ENCODE measurements around the gene EXOC4. TPM values are rescaled to one million over a fixed set of nuclear protein-coding genes. Genes with fewer than 3 reads are reported as not detected.

The EXOC4 gene
- total RNA-seq, 3 donors from 2014 or later, result 63.9 to 90.2 (median 89.5) TPM

DNA sequence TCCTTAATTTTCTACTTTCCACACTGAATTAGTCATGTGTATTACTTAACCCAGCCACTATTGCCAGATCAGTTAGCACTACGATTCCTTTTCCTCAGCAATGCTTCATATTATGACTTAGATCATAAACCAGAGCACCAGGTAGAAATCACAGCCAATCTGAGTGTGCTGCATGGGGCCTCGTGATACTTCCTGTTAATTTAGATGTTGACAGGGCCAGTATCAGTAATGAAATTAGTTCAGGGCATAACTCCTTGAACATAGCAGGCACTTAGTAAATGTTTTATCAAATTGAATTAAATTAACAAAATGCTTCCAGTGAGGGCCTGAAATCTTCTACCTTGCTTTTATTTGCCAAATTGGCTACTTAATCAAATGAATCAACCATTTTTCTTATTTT, 705.0 kb downstream of the EXOC4 start:
- Histone ChIP-seq H3K4me3 (no peak overlapping the region), H3K9me3 (no peaks in the 10 kb centered on the region), H3K36me3 (ENCODE audit: low read depth) (no peaks in the 10 kb centered on the region), H3K4me1 (ENCODE audit: low read depth) (no peaks in the 10 kb centered on the region)
- ATAC-seq (no peak), DNase-seq (no peak)
- TF ChIP-seq, protein P1, sequence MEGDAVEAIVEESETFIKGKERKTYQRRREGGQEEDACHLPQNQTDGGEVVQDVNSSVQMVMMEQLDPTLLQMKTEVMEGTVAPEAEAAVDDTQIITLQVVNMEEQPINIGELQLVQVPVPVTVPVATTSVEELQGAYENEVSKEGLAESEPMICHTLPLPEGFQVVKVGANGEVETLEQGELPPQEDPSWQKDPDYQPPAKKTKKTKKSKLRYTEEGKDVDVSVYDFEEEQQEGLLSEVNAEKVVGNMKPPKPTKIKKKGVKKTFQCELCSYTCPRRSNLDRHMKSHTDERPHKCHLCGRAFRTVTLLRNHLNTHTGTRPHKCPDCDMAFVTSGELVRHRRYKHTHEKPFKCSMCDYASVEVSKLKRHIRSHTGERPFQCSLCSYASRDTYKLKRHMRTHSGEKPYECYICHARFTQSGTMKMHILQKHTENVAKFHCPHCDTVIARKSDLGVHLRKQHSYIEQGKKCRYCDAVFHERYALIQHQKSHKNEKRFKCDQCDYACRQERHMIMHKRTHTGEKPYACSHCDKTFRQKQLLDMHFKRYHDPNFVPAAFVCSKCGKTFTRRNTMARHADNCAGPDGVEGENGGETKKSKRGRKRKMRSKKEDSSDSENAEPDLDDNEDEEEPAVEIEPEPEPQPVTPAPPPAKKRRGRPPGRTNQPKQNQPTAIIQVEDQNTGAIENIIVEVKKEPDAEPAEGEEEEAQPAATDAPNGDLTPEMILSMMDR (IDR thresholded peaks at IDR 0.05), result no peak
- intact Hi-C loops (cut with DNase I, micrococcal nuclease), result no loop called here

DNA sequence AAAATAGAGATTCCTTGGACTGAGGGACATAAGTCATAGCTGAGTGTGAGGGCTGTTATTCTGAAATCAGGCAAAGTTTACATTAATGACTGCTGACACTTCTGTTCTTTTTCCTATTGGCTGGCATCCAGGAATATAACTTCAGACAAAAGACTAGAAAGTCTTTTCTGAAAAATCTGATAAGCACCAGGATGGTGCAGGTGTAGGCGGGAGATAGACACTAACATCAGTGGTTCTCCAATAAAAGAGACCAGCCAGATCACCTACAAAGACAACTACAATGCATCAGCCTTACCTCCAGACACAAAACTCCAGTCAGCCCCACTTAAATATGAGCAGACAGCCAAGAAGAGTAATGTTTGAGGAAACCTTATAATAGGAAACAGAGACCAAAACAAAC, 705.9 kb downstream of the EXOC4 start:
- no peaks in the 10 kb centered on the region for H3K36me3 ChIP-seq (ENCODE audit: low read depth)
- no peak overlapping the region for H3K4me3 ChIP-seq
- TF ChIP-seq, protein P1 (IDR thresholded peaks at IDR 0.05), result no peak
- no peaks in the 10 kb centered on the region for H3K9me3 ChIP-seq
- DNase-seq (no peak), ATAC-seq (no peak)
- intact Hi-C loops (cut with DNase I, micrococcal nuclease), result no loop called here
- no peaks in the 10 kb centered on the region for H3K4me1 ChIP-seq (ENCODE audit: low read depth)

DNA sequence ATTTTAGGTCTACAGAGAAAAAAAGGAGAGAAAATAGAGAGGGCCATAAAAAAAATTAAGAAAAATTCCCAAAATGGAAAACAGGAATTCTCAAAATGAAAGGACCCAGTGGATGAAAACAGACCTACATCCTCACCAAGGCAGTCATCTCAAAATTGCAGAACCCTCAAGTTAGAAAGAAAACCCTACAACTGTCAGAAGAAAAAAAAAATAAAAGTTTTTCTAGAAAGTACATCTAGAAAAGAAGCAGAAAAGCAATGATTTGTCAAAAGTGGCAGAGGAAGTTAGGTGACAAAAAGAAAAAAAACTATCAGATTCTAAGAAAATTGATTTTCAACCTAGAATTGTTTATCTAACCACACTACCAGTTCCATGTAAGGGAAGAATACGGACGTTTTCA, 706.6 kb downstream of the EXOC4 start:
- TF ChIP-seq, protein P1 (IDR thresholded peaks at IDR 0.05), result no peak
- no peak for DNase-seq
- ATAC-seq, result no peak
- Histone ChIP-seq H3K4me3 (no peak overlapping the region), H3K4me1 (ENCODE audit: low read depth) (no peaks in the 10 kb centered on the region), H3K36me3 (ENCODE audit: low read depth) (no peaks in the 10 kb centered on the region), H3K9me3 (peaks cover 1% of the 10 kb centered on the region)
- intact Hi-C loops (cut with DNase I, micrococcal nuclease), result no loop called here

DNA sequence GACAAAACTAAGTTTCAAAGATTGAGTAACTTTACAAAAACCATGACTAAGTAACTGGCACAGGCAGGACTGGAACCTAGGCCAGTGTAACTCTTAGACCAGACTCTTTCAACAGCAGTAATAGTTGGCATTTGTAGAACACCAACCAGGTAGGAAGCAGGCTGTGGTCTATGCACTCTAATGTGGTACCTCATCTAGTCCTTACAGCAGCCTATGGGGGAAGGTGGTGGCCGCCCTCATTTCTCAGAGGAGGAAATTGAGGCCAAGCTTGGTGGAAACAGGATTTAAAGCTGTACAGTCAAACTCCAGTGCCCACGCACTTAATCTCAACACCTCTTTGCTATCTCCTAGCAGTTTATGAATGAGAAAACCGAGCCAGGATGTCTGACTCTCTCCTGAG, 708.8 kb downstream of the EXOC4 start:
- intact Hi-C loops (cut with DNase I, micrococcal nuclease), result no loop called here
- no peaks in the 10 kb centered on the region for H3K36me3 ChIP-seq (ENCODE audit: low read depth)
- peaks cover 3% of the 10 kb centered on the region for H3K9me3 ChIP-seq
- DNase-seq, result no peak
- no peak for ATAC-seq
- no peak overlapping the region for H3K4me3 ChIP-seq
- TF ChIP-seq, protein P1 (IDR thresholded peaks at IDR 0.05), result no peak
- H3K4me1 ChIP-seq (ENCODE audit: low read depth), result no peaks in the 10 kb centered on the region

DNA sequence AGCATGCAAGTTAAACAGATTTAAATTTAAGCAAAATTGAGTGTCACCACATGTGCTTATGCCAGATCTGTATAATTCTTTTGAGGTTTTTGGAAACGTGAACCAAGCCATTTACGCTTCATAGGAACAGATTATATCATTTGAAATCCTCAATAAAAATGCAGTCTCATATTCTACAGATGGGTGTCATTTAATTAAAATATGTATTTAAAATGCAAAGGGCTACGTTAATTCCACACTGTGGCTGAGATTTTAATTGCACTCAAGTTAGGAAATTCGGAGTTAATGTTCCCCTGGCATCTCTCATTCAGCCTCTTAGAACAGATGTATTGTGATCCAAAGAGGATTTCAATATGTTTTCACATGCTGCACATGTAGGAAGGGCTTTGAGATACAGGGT, 709.8 kb downstream of the EXOC4 start:
- no peak for ATAC-seq
- H3K4me1 ChIP-seq (ENCODE audit: low read depth), result no peaks in the 10 kb centered on the region
- TF ChIP-seq, protein P1 (IDR thresholded peaks at IDR 0.05), result no peak
- no peak for DNase-seq
- intact Hi-C loops (cut with DNase I, micrococcal nuclease), result no loop called here
- H3K4me3 ChIP-seq, result no peak overlapping the region
- H3K36me3 ChIP-seq (ENCODE audit: low read depth), result no peaks in the 10 kb centered on the region
- H3K9me3 ChIP-seq, result peaks cover 3% of the 10 kb centered on the region

DNA sequence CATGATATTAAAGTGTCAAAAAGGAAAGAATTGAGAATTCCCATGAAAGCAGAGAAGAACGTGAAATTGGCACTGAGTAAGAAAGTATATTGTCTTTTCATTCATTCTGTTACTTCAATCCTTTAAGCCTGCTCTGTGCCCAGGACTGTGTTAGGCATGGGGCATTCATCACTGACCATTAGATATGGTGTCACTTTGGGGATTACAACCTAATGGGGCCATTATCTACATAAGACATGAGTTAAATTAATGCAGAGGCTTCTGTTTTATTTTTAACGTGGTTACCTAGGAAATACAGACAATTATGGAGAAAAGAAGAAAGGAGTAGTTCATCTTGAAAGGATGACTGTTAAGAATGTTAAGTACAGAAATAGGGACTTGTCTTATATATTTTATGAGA, 710.8 kb downstream of the EXOC4 start:
- intact Hi-C loops (cut with DNase I, micrococcal nuclease), result no loop called here
- Histone ChIP-seq H3K9me3 (peaks cover 3% of the 10 kb centered on the region), H3K4me3 (no peak overlapping the region), H3K36me3 (ENCODE audit: low read depth) (no peaks in the 10 kb centered on the region), H3K4me1 (ENCODE audit: low read depth) (no peaks in the 10 kb centered on the region)
- ATAC-seq, result no peak
- TF ChIP-seq, protein P1 (IDR thresholded peaks at IDR 0.05), result no peak
- no peak for DNase-seq

Data from mucosa of descending colon (tissue), 3 donors.